Pancreas (tissue), 10 donors: Measurements from ENCODE around the gene CALD1. TPM values are rescaled to one million over a fixed set of nuclear protein-coding genes. Genes with fewer than 3 reads are reported as not detected.
A peak's percentile ranks its signal among the peaks of the same experiment; 100 is the strongest.

Experiments
- ATAC-seq, 4 donors: fragments of 200-7000 bp; cut with Tn5 transposase; one replicate each; pipeline versions ENCODE4 v1.8.0 to v1.9.1; 2020; ENCODE audit warnings: mild to moderate bottlenecking in 4 of 4, moderate library complexity in 4 of 4
- DNase-seq, 6 donors: peaks; one replicate each; pipeline ENCODE4 v3.0.0-alpha.2; 2020
- FAIRE-seq: peaks from 2 replicates; lab custom pipeline; 2012; peaks lifted over from hg19 to GRCh38; lab: Jason Lieb, UNC
- H3K27ac ChIP-seq, 4 donors: fragments of 200-600 bp; sonication (generic); 1 replicate in 3 of 4; 2 replicates in 1 of 4; pipeline versions ENCODE4 v1.5.0 to v1.8.0; 2020
- H3K27me3 ChIP-seq, 4 donors: fragments of 200-600 bp; one replicate each; pipeline ENCODE4 v1.8.0; 2021
- H3K36me3 ChIP-seq, 3 donors: fragments of 200-600 bp; sonication (generic) in 1 of 3; one replicate each; pipeline versions ENCODE4 v1.5.0 to v1.8.0; 2020 to 2021
- H3K4me1 ChIP-seq, 3 donors: fragments of 200-600 bp; one replicate each; pipeline ENCODE4 v1.8.0; 2021
- H3K4me3 ChIP-seq, 4 donors: fragments of 200-600 bp; sonication (generic) in 2 of 4; one replicate each; pipeline versions ENCODE4 v1.5.0 to v1.8.0; 2020 to 2021
- H3K9me3 ChIP-seq, 4 donors: fragments of 200-600 bp; one replicate each; pipeline ENCODE4 v1.8.0; 2021
- CTCF ChIP-seq, 4 donors: fragments of 200-600 bp; sonication (generic) in 3 of 4; IDR thresholded peaks; one replicate each; pipeline versions ENCODE4 v1.5.0 to v1.8.0; 2021; ENCODE audit warnings: antibody characterized with exemption in 4 of 4
- WGBS, 2 donors: extraction: QIAGEN DNeasy Blood & Tissue Kit; methylation state at CpG; one replicate each; pipeline ENCODE4 v1.1.7; 2013; 5-methylcytosine and 5-hydroxymethylcytosine counted together
- intact Hi-C, 3 donors: fragments of 100-400 bp; cut with DNase I; formaldehyde crosslinking; loops; one replicate each; pipeline versions ENCODE4 v1.11.1 to v1.14.2; 2022
- polyA plus RNA-seq, 2 donors: library from polyadenylated mRNA; stranded (reverse); fragments of 200-250 nt; gene quantifications; one replicate each; pipeline ENCODE4 v1.2.3, GENCODE V29; 2013
- total RNA-seq, 6 donors: library from RNA; stranded (reverse); fragmentation: NEBNext Ultra II Directional in 4 of 6; extraction: Animal tissue kit (Norgen Biotek cat#: 25700) in 4 of 6; gene quantifications; one replicate each; pipeline versions ENCODE4 v1.2.1 to v1.2.4, GENCODE V29; 2021 to 2023
- donor health status: healthy with polysubstance abuse.
- donor health status: DM: no; HTN: no; CAD: no; lungs with moderate emphysema.
- donor health status: DM: no; HTN: no; CAD: no.
- donor health status: control.
- donor health status: control.
- donor health status: Bipolar disorder and iron deficiency.
- donor health status: DM: yes; HTN: yes; CAD: no.
- donor health status: DM: no; HTN: no; CAD: no.
- donor health status: DM: no; HTN: no; CAD: no.
- donor health status: DM: yes; HTN: yes; CAD: no.

CALD1 gene
- total and polyA plus RNA-seq, 8 donors: 17.0 to 85.8 (median 33.2) TPM

DNA sequence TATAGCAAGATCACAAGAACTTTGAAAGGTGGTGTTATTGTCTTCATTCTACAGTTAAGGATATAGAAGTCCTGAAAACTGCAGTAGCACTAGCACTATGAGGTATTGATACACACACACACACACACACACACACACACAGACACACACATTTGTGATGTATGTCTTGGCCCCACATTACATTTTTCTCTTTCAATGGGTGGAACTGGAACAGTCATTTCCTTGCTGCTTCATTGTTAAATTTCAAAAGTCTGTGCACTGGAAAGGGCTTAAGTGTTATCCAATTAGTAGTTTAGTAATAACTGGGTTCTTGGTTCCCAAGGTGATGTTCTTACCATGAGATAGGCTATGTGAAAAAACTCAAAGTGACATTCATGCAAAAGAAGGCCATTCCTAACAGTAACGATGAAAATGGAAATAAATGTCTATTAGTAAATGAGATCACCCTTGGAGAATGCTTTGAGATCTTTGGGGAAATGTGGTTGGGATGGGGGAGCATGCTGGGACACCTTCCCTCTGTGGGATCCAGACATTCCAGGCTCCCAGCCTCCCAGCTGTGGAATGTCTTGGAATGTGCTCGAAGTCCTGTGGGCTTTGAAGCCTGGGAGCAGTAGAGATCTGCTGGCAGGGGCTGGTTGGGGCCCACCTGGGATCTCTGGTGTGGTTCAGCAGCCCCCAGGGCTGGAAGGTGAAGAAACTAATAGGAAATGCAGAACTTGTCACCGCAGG is 37.4 kb upstream of the CALD1 start:
- intact Hi-C loops: no loop called here
- ATAC-seq: peak in 2 of 4 donors; percentile 11 to 46

GRCh38 chr7:134742688-134743350 is 36.6 kb upstream of the CALD1 start:
- FAIRE-seq: no peak
- no peaks in the 10 kb centered on the region for H3K36me3 ChIP-seq
- no peaks in the 10 kb centered on the region for H3K9me3 ChIP-seq
- peak in 3 of 4 donors; percentile 41 to 49 (median 46) for ATAC-seq
- no peaks in the 10 kb centered on the region for H3K4me1 ChIP-seq
- no peak overlapping the region for H3K4me3 ChIP-seq
- no peak for TF ChIP-seq CTCF (IDR thresholded peaks at IDR 0.05)
- H3K27ac ChIP-seq: peak overlapping the region in 2 of 4 donors; percentile 19 to 47
- no peak for DNase-seq
- WGBS, 2 donors: 45 to 47% methylated on average over 2 of the region's 2 CpGs
- intact Hi-C loops: no loop called here
- no peaks in the 10 kb centered on the region for H3K27me3 ChIP-seq

More for the DNA sequence above, 37.4 kb upstream of the CALD1 start:
- Histone ChIP-seq H3K27ac (peak overlapping the region in 2 of 4 donors; percentile 19 to 47), H3K36me3 (no peaks in the 10 kb centered on the region), H3K4me3 (no peak overlapping the region), H3K9me3 (no peaks in the 10 kb centered on the region), H3K4me1 (no peaks in the 10 kb centered on the region), H3K27me3 (no peaks in the 10 kb centered on the region)
- 72 to 80% methylated on average over 3 of the region's 3 CpGs for WGBS, 2 donors
- FAIRE-seq (no peak), DNase-seq (no peak)
- no peak for TF ChIP-seq CTCF (IDR thresholded peaks at IDR 0.05)

DNA sequence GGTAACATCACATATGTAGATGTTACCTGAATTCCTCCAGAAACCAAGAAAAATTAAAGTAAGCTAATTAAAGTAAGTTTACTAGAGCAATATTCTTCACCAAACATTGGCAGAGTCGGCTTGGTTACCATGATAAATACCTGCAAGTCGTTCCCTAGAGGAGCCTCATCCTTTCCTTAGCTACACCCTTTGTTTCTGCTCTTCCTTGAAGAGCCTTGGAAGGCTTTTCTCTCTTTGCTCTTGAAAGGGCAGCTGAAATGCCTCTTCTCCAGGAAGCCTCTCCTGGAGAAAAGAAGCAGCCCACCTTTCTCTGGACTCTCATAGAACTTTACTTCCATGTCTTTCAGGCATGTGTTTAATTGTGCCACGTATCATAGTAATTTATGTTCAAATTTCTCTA is 34.9 kb upstream of the CALD1 start:
- H3K9me3 ChIP-seq: no peaks in the 10 kb centered on the region
- WGBS, 2 donors: 64 to 65% methylated on average over 3 of the region's 3 CpGs
- H3K36me3 ChIP-seq: no peaks in the 10 kb centered on the region
- intact Hi-C loops: no loop called here
- FAIRE-seq (no peak), ATAC-seq (no peak), DNase-seq (no peak)
- no peak overlapping the region for H3K27ac ChIP-seq
- TF ChIP-seq CTCF (IDR thresholded peaks at IDR 0.05): no peak
- no peaks in the 10 kb centered on the region for H3K27me3 ChIP-seq
- no peaks in the 10 kb centered on the region for H3K4me1 ChIP-seq
- H3K4me3 ChIP-seq: no peak overlapping the region

GRCh38 chr7:134747326-134747725 is 32.1 kb upstream of the CALD1 start:
- 77 to 80% methylated on average over 5 of the region's 5 CpGs for WGBS, 2 donors
- Histone ChIP-seq H3K9me3 (no peaks in the 10 kb centered on the region), H3K36me3 (no peaks in the 10 kb centered on the region), H3K27me3 (no peaks in the 10 kb centered on the region), H3K27ac (no peak overlapping the region), H3K4me1 (no peaks in the 10 kb centered on the region), H3K4me3 (no peak overlapping the region)
- no peak for TF ChIP-seq CTCF (IDR thresholded peaks at IDR 0.05)
- ATAC-seq (no peak), FAIRE-seq (no peak), DNase-seq (no peak)
- intact Hi-C loops: no loop called here
